Stimulated activated CD4-positive, alpha-beta T cell treated with anti-CD3 and anti-CD28 coated beads, Interleukin-4, amount 100 ng/mL, for 24 hours (primary cell): ENCODE data around the gene CTXN3.
"Not testable (repeated sequence)": the region's sequence is repeated elsewhere in the genome, so short reads cannot be mapped to it uniquely, and the experiment has no call there.

Source experiments
- DNase-seq: peaks from one replicate; pipeline ENCODE4 v3.0.0-alpha.2; 2020

Gene CTXN3

DNA sequence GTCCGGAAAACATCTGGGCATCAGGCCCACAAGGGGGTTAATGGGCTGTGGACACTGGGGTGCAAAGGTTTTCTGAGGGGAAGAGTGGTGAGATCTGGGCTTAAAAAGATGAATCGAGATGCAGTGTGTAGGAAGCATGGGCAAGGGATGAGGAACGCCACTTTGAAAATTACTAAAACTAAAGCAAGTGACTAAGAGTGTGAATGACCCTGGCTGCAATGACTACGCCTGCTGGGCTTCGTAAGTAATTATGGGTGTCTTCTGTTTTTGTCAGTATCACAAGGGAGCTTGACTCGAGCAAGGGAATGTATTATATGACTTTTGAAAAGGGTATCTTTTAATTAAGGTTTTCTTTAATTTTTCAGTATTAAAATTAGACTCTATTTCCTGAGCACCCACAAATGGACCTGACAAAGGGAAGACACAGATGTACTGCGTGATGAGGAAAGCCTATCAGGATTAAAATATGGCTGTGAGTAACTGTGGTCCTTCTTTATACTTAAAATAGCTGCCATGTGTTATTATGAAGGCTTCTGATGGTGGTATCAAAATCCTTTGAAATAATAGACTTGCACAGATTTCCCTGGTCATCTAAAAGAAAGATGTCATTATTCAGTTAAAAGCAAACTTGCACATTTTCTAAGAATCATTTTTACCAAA, 4.2 kb downstream of the CTXN3 start:
- no peak for DNase-seq

DNA sequence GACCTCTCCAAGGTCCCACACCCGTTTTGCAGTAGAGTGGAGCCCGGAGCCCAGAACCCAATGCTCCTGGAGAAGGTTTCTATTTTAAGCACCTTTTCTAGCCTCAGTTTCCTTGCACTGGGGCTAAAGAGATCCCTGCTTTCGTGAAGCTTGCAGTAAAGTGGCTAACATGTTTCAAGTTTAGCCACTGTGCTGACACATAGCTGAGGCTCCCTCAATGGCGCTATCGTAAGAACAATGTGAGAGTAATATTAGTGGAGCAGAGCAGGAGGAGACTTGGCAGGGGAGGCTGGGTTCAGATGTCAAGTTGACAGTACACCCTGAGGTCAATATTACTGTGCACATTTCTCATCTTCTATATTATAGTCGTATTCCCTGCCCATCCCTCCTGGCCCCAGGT, 7.9 kb downstream of the CTXN3 start:
- DNase-seq: no peak

DNA sequence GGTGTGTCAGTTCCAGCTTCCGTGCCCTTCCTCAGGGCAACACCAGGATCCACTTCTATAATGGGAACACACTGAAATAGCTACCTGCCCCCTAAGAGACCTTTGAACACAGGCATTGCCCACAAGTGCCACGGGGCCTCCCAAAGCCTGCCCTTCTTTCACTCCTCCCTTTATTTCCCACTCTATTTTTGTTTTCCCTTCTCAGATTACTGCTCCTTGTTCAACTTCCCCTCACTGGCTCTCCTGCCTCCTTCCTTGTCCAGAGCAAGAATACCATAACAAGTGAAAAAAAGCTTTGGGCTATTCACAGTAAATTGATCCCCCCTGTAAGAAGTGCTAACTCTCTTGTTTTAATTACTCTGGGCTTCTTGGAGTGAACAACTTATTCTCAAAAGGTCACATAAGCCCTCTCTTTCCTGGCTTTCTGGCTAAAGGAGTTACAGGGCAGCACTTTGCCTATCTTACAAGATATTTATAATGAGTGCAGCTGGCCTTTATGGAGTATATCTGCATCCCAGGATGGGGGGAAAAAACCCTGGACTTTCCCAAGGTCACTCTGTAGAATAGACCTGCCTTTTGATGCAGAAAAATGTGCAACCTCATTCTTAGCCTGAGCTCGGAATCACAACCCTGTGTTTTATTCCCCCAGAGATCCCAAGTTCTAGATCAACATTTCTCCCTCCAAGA, 11.3 kb downstream of the CTXN3 start:
- DNase-seq: no peak

DNA sequence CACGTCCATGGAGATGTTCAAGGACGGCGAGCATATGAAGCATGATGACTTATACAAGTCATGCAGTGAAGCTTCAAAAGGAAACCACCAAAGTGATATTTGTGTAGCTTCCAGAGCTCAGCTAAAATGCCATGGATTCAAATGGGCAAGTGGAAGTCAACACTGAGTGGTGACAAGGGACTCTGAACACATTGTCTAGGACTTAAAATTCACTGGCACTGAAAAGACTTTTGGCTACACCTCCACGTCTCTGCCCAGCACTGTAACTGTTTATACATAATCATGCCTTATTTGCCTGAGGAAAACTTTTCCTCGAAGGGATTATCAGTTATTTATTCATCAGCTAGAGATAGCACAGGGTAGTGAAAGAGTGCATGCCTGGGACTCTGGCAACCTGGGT, 15.2 kb downstream of the CTXN3 start:
- no peak for DNase-seq

DNA sequence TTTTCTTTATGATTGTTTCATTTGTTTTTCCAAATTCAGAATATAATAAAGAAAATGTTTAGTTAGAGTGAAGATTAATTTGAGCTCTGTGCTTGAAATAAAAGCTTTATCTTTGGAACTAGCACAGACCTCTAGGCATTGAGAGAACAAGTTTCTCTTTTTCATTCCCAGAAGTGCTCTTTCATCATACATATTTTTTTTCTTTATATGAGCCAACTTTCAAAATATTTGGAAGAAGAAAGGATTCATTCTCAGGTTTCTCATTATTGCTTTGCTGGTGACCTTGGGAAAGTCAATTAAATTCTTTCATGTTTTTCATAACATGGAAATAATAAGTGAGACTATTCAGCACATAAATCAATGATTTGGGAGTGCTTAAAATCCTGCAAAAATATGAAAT, 16.8 kb downstream of the CTXN3 start:
- DNase-seq: no peak

DNA sequence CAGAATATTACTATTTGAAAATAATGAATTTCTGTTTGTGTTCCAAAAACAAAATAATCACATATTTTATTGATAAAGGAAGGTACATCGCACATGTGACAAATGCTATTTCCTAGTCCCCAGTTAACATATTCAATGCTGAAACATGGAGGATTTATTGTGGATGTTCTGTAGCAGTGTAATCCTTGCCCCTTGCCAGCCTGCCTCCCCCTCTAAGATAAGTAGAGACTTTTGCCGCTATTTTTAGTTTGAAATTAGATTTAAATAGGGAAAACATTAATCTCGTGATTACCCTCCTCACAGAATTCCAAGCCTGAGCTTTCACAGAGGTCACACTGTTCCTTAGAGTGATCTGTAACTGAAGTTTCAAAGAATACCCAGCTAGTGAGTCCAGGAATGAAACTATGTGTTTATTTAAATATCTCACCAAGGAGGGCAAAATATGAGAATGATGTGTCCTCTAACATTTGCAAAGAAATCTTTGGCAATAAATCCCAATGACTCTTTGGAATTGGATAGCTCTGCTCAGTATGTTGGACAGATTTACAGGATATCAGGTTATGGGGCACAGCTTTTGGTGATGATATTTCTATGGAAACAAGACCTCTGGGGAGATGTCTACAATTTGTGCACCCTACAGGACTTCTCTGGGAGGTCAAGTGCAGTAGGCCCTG, 17.3 kb downstream of the CTXN3 start:
- no peak for DNase-seq

DNA sequence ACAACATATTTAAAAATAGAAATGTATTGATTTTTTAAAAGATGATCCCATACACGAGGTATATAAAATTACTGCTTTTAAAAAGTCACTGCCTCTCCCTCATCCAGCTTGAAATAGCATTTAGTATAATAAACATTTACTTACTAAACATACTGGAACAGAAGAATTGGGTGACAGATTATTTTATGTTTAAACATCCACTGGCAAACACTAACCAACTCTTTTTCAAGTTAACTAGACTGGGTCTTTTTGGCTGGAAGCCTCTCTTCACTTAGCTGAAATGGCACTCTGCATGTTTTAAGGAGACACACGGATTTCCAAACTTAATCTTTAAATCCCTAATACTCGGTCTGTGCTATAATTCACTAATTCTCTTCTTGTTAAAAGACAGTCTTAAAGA, 19.0 kb downstream of the CTXN3 start:
- DNase-seq: no peak

DNA sequence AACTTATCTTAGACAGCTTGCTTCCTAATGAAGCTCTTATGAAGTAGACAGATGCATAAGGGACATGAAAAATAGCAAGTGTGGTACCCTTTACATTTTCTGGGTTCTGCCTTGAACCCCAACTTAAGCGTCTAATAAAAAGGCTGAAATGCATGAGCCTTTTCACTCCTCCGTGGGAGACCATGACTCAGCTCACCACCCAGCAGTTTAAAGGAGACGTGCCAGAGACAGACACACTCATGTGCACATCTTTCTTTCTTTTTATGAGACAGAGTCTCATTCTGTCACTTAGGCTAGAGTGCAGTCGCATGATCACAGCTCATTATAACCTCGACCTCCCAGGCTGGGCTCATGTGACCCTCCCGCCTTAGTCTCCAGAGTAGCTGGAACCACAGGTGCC, 22.3 kb downstream of the CTXN3 start:
- no peak for DNase-seq

DNA sequence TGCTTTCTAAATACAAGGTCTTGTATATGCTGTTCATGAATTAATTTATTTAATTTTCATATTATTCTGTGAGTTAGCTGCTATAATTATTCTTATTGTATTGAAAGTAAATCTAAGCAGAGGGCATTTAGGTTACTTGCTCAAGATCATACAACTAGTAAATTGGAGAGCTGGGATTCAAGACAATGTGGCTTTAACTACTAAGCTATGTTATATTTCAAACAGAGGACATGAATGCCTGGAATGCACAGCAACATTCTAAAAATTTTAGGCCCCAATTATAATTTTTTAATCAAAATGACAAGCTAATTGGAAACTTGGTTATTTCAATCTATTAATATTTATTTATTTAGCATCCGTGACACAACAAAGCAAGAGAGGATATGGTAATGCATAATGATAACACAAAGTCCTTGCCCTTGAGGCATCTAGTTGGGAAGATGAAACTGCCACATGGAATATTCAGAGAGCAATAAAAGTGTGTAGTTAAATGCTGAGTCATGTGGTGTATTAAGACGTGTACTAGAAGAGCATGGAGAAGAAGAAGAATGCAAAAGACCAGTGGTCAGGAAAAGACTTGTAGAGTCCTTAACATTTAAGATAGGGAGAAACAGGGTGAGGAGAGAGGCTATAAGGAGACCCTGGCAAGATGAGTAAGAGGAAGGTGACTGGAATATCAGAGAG, 24.4 kb downstream of the CTXN3 start:
- DNase-seq: no peak

DNA sequence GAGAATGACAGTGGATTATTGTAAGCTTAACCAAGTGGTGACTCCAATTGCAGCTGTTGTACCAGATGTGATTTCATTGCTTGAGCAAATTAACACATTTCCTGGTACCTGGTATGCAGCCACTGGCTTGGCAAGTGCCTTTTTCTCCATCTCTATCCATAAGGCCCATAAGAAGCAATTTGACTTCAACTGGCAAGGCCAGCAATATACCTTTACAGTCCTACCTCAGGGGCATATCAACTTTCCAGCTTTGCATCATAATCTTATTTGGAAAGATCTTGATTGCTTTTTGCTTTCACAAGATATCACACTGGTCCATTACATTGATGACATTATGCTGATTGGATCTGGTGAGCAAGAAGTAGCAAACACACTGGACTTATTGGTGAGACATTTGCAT, 28.1 kb downstream of the CTXN3 start:
- not testable (repeated sequence) for DNase-seq

DNA sequence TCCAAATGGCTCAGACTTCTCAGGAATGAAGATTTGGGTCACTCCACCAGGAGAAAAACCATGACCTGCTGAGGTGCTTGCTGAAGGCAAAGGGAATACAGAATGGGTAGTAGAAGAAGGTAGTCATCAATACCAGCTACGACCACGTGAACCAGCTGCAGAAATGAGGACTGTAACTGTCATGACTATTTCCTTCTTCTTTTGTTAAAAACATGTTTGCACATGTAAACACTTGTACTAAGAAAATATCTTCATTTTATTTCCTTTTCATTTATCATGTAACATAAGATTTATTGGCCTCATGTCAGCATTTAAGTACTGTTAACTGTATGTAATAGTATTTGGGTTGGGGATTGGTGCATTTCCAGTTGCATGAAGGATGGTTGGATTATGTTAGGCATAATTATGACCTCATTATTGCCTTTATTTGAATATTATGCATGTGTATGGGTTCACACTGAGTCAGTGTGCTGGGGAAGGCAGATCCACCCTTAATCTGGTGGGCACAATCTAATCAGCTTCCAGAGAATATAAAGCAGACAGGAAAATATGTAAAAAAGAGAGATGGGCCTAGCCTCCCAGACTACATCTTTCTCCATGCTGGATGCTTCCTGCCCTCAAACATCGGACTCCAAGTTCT, 30.9 kb downstream of the CTXN3 start:
- not testable (repeated sequence) for DNase-seq

DNA sequence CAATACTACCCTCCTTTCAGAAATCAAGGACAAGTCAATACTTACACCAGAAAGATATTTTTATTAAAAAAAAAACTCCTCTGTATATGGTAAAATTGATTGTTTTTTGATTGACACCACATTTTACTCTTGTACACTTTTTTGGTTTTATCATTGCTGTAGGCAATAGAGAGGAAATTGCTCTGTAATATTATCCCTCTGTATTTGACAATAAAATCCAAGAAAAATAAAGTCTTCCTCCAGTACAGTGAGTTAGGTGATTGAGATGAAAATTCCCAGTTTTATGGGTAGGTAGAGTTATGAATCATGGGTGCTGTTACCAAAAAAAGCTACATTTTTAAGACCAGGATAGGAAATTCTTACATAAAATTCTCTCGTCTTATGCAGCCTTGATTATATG, 31.7 kb downstream of the CTXN3 start:
- DNase-seq: no peak

DNA sequence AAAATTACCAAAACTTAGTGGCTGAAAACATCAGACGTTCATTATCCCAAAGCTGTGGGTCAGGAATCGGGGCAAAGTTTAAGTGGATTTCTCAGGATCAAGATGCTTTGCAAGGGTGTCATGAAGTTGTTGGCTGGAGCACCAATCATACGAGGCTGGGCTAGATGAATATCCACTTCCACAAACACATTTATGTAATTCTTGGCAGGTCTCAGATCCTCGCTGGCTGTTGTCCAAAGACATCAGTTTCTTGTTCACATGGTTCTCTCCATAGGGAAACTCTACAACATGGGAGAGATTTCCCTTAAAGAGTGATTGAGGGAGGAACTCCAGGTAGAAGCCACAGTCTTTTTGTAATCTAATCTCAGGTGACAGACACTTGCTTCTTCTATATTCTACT, 34.1 kb downstream of the CTXN3 start:
- no peak for DNase-seq

DNA sequence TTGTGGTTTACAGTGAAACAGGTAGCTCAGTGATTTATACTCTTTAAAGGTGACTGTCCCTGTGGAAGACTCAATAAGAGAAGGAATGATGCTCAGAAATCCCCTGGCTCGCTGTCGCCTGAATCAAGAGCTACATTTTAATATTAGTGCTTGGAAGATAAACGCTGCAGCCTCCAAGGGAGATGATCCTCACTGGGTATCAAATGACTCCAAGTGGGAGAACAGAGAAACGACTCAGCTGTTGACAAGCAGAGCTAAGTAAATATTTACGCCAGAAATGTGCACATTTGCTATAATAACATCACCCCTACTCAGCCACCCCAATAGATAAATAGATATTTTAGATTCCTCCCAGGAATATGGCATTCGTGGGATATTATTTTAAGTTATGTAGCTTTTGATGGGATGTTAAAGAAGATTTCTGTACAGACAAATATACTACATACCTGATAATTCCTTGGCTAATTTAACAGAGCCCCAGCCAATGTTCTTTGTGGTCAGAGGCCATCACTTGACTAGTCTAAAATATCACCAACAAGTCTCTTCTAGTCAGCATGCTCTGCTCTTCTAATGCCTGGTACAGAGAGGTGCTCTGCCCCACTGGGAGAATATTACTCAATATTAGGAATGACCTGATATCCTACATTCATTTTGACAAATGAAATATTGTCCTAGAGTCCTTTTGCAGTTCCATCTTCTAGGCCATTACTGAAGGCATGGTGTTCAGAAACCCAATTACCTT, 36.0 kb downstream of the CTXN3 start:
- no peak for DNase-seq

DNA sequence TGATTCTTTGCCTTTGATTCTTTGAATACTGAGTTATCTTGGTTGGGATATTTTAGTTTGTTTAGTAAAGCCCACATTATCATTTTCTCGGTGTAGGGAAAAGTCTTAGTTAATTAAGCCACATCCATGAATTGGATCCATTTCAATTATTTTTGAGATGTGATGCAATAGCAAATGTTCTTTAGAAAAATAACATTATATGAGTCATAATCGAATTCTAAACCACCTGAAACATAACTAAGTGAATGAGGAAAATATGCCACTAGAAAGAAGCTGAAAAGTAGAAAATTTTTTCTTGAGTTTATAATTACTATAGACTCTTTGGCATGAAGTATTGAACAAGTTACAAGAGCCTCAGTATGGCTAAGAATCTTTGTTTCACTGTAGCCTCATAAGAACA, 36.8 kb downstream of the CTXN3 start:
- no peak for DNase-seq

DNA sequence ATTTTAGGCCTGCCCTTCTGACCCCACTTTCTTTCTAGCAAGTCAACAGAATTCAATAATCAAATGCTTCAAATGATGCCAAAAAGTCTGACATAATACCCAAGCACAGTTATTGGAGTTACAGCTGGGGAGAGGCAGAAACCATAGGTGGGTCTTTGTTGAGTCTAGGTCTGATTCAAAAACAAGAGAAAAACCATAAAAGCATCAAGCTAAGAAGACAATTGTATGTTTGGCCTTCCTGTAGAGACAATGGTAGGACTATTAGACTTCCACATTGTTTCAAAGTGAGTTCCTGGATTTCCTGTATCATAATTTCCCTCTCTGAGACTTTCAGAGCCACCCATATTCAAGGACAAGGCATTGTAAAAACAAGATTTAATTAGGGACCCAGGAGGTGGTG, 37.5 kb downstream of the CTXN3 start:
- no peak for DNase-seq

DNA sequence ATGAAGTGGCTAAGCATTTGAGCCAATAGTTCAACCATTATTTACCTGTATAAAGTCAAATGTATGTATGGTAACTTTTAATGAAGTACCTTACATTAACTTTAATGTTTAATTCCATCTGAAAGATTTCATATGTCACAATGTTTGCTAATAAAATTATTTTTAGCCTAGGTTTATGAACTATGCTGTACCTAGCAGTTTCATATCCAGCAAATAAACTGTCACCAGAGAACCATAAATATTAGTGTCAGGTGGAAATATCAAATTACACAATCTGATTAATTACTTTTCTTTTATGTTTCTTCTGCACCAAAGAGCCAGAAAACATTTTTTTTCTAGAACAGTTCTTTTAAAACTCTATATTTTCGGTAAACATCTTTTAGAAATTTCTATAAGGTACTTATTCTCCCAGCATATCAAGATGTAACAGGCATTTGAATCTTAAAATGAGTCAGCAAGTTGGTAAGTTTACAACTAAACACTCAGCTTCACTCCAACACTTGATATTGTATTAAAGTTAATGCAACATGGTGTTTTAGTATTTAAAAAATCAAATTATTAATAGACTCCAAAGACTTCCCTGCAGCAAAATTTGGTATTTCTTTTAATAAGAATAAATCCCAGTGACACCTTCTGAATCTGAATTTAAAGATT, 45.8 kb downstream of the CTXN3 start:
- DNase-seq: no peak

DNA sequence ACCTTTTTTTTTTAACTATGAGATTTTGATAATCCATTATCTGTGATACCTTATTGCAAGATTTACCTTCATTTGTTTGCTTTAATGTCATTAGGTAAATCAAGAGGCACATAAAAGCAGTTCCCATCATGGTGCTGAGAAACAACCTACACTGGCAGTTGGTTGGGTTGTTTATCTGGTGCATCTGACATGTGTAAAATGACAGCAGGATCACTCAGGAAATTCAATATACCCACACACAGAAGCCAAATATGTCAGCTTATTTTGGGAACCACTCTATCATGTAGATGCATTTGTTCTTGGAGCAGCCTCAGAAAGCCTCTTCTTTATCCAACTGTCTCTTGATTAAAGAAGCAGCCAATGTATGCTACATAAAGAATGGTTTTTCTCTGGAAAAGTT, 46.5 kb downstream of the CTXN3 start:
- no peak for DNase-seq

DNA sequence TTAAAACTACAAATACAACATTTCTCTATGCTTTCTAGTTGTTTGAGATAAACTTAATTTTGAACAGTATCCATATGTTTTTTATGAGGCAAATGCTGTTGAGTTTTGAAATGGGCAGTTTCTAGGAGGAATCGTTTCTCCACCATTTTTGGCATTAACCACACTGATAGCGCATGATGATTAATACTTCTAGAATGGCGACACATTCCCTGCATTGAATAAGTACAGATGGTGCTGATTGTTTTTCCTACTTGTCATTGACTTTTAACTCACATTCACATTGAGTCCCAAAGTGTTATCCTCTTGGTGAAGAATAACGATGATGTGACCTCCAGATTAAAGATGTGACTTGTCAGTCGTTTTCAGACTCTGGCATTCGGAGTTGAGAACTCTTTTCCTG, 47.8 kb downstream of the CTXN3 start:
- no peak for DNase-seq

DNA sequence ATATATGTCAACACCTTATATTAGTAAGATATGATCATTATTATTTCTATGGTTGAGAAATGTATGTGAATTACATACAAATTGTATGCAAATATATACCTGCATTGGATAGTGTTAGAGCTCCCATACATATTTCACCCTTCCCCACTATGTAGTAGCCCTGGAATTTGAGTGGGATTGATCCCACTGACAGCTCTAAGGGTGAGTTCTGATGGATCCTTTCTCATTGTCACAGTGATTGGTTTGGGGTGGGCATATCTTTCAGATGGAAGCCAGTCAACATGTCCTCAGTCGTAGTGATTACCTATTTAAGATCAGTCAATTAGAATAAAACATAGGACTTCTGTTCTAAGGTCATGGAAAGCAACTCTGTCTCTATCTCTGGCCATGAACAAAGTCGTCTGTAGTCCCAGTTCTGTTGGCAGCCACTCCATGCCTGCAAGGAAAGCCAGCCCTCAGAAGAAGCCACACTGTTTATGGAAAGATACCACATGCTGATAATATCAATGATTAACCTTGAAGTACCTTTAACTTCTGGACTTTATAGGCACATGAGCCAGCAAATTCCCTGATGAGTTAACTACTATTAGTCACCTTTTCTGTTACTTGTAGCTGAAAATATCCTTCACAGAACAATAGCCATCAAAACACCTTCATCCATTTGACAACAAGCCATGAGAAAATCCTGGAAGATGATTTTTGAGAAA, 49.2 kb downstream of the CTXN3 start:
- DNase-seq: no peak

DNA sequence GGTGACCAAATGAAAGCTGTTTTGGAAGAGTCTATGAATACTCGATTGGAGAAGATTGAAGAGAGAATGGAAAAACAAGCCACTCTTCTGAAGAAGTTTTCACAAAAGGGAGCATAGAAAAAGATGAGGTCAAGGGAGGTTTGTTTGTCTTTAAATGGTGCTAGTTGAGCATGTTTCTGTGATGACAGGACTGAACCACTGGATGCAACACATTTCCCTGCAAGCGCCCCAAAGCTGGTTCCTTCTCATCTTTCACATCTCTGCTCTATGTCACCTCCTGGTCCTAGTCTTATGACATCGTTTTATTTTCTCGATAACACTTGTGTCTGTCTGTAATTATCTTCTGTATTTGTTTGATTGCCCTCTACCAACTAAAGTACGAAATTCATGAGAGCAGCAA, 50.5 kb downstream of the CTXN3 start:
- DNase-seq: no peak
